HG03108 (cell line): ENCODE data around the gene CMIP.

Experiments
- ATAC-seq: cut with Tn5 transposase; IDR thresholded peaks from one replicate; pipeline ENCODE4 v1.9.1; 2021; ENCODE audit warnings: moderate library complexity; ENCODE audit not compliant: unreplicated experiment

Gene CMIP

DNA sequence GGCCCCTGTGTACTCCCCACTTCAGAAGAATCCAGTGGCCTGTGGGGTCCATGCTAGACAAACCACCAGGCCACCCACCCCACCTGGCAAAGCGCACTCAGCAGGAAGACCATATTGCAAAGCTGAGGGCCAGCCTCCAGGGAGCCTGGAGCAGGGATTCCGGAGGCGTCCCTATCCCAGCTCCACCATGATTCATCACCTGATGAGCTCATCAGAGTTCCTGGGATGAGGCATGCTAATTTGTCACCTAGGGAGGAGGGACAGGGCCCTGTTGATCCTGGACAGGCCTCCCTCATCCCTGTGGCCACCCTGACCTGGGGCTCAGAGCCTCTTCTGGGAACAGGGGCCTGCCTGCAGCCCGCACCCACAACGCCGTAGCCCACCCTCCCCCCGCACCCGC lies 202.9 kb downstream of the CMIP start:
- ATAC-seq = no peak

DNA sequence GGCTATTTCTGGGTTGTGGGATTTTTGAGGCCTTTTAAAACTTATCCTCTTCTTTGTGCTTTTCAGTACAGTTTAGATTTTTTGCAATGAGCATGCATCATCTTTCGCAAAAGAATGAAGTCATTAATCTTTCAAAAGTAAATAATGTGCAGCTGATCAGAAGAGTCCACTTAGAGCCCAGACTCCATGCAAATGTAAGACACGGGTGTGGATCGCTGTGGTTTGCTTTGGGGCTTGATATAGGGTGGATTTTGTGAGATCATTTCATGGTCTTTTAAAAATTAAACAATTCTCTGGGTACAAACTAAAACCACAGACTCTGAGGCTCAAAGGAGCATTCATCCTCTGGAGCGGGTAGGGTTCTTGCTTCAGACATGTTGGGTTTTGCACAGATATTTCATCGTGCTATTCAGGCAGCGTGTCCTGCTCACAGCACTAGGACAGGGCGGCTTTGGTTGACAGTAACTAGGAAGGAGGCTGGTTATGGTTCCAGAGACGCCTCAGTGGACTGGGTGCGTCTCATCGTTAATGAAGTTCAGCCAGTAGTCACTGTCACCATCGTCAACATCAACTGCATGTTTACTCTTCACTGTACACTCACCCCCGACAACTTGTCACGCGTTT lies 205.1 kb downstream of the CMIP start:
- no peak for ATAC-seq

DNA sequence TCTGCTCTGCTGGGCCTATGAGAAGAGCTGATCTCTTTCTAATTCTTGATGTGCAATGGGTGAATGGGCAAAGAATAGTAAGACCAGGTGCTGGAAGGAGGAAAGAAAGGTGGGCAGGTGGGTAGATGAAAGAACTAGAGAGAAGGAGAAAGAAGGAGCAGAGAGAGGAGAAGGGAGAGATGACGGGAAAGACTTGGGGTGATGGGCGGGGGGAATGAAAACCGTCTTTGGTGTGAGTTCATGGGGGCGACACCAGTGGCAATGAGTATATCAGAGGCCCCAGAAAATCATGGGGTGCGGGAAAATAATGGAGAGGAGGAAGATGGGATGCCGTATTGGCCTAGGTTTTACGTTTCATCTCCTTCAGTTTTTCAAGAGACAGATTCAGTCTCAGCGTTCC lies 205.7 kb downstream of the CMIP start:
- no peak for ATAC-seq

DNA sequence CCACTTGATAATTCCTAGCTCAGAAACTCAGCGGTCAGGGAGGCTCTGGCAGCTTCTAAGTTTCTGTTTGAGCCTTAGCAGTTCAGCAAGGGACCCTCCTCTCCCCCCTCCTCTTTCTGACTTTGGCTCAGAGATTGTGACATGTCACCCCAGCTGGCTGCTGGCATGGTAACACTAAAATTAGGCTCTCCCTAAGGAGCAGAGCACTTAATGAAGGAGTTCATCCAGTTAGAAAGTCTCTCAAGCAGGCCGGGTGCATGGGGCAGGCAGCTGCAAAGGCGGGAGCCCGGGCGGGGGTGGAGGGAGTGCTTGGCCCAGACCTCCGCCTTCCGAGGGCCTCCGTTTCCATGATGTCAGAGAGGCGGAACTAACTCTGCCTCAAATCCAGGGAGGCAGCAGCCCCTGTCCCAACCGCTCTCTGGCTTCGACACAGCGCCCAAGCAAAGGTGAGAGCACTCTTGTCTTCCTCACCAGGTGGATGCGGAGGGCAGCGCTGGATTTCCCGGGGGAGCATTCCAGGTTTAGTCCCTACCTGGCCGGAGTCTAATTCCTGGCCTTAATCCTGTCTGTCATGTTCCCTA lies 206.5 kb downstream of the CMIP start:
- no peak for ATAC-seq

DNA sequence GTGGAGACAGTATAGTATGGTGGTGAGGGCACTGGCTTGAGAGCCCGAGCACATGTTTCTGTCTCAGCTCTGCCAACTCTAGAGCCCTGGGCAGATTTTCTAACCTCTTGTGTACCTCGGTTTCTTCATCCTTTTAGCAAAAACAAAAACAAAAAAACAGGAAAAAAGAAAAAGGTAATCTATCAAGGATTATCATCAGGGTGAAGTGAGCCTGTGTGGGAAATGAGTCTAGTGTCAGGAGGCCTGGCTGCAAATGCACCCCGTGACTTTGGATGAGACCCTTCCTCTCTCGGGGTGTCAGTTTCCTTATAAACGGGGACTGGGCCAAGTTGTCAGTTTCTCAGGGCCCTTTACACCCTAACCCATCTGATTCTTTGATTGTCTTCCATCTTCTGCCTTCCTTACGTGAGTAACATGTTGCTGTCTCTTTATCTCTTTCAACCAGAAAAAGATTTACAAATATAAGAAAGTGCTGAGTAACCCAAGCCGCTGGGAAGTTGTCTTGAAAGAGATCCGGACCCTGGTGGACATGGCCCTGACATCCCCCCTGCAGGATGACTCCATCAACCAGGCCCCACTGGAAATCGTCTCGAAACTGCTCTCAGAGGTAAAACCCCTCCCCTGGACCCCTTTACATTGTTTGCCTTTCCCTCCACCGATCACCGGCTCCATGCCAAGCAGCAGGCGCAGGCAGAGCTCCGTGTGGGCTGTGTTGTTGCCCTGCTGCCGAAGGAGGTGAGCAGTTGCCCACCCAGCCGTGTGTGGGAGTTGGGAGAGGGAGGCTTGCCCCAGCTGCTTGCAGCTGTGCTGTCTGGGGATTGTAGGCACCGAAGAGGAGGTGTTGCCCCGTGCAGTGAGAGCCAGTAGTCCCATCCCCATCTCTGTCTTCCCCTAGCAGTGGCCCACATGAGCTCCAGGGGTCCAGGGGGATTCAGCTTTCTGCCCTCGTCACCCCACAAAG lies 207.4 kb downstream of the CMIP start:
- ATAC-seq = no peak

DNA sequence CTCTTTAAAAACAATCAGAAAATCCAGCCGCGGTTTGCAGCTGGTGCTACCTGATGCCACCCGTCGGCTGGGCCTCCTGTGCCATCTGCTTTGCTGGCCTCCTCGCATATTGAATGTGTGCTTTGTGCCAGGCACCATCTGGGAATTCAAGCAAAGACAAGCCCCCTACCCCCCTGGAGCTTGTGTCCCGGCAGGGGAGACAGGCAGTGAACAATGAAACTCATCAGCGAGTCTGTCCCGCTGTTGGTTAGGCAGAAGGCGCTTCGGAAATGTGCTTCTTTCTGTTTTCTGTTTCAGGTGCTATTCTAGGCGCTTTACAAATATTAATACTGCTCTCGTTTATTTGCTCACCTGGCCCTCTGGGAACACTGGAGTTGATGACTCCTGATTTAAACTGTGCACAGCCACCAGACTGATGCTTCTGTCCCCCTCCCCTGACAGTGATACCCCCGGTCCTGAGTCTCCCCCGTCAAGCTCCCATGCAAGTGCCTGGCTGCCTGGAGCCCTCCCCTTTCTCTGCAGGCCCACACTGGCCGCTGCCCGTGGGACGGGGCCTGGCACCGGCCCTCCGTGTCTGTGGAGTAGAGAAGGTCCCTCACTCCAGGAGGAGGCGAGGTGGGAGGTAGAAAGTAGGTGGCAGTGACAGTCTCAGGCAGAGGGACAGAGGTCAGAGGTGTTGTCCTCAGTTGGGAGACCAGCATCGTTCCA lies 208.3 kb downstream of the CMIP start:
- ATAC-seq = no peak

DNA sequence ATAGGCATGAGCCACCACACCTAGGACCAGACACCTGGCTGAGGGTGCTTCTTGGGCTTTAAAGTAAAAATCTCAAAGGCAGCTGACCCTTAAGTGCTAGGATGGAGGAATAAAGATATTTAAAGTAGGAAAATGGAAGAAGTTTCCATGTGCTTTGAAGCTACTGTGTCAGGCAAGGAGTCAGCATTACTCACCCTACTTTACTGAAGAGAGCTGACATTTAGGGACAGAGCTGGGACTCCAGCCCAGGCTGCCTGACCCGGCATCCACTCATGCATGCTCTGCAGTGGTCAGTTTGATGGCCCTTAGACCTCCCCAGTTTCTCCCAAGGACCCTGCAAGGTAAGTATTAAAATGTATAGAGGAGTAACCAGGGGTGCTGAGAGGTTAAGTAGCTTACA lies 209.7 kb downstream of the CMIP start:
- no peak for ATAC-seq

DNA sequence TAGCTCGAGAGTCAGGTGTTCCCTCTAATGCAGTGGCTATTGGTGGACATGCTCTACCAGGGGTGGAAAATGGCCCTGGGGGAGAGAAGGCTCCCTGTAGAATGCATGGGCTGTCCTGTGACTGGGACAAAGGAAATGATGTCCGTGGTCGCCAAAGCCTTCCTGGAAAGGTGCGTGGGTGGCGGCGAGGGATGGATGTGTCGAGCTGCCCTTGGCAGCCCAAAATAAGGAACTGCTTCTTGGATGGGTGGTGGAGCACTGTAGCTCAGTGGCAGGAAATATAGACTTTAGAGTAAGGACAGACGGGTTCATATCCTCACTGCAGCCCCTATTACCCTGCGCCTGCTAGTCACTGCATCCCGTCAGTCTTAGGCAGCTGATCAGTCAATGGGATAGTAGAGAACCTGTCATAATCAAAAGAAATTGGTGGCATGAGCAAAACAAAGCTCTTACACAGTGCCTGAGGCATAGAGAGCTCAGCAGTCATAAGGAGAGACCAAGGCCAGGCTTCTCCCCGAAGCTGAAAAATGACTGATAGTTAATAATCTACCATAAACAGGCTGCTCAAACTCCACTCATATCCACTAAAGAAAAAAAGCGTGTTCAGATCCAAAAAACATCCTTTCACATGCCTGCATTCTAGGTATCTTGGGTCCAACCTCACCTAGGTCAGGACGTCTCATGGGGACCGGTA lies 211.0 kb downstream of the CMIP start:
- no peak for ATAC-seq

DNA sequence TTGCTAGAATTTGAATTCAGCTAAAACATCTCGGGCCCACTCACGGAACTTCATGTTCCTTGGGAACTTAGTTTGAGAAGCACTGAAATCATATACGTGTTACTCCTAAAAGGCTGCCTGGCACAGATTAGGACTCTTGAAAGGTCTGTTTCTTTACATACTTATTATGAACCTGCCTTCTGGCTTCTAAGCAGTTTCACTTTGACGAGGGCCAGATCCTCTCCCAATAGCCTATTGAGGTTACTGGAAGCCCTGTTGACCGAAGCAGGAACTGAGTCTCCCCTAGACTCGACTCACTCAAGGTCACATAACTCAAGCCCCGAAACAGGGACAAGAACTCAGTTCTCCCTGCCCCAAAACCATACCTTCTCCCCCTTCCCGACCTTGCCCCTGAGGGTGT lies 212.6 kb downstream of the CMIP start:
- no peak for ATAC-seq

DNA sequence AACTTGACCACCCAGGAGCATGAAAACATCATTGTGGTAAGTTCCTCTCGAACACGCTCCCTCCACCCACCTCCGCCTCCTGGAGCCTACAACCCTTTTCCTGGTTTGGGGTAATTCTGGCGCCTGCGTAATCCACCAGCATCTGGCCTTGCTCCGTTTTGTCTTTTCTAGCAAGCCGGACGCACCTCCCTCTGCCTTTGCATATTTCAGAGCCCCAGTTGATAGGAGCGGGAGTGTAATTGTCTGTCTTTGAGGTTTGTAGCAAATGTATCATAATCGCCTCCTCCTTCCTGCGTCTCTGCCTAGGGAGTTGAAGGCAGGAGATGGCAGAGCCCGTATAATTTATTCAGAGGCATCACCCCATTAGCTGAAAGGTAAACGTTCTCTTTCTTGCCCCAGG lies 213.2 kb downstream of the CMIP start:
- no peak for ATAC-seq

DNA sequence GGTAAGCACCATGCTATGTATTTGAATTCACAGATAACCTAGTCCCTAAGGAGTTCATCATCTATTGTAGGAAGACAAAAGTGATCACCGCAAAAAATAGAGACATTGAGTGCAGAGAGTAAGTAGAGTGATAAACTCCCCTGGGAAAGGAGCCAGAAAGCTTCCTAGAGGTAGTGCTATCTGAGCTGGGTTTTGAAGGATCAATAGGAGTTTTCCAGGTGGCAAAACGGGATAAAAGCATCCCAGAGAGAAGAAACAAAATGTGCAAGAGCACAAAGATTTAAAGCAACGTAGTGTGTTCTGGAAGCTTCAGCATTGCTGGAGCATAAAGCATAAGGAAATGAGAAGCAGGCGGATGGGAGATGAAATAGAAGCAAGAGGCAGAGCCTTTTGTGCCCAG lies 213.8 kb downstream of the CMIP start:
- ATAC-seq = no peak

DNA sequence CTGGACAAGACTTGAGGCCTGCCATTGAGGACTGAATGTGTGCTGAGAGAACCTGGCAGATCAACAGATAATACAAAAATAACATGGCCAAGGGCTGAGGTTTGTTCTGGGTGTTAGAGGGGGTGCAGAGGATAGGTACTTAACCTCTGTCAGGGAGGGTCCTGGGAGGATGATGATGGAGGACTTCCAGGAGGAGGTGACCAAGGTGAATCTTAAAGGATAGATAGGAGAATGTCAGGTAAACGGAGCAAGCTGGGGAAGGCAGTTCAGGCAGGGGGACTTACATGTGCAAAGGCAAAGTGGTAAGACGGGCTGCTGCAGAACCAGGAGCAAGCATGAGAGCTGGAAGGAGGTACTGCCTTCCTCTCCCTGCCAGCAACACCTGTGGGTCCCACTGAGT lies 214.6 kb downstream of the CMIP start:
- ATAC-seq = no peak

DNA sequence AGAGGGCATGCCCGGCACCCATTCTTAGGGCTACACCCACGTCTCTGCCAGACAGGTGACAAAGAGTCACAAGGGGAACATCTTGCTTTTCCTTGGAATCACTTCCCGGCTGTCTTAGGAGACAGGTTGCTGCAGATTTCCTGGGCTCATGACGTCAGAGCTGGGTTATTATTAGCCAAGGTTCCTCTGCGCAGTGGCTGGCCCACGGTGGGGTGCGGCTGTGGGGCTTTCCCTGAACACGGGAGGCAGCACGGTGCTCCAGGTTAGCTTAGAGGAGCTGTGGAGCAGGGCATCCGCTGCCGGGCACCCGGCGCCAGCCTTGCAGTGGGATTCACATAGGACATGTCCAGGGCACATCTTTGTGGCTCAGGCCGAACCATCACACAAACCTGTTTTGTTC lies 216.5 kb downstream of the CMIP start:
- ATAC-seq = no peak

DNA sequence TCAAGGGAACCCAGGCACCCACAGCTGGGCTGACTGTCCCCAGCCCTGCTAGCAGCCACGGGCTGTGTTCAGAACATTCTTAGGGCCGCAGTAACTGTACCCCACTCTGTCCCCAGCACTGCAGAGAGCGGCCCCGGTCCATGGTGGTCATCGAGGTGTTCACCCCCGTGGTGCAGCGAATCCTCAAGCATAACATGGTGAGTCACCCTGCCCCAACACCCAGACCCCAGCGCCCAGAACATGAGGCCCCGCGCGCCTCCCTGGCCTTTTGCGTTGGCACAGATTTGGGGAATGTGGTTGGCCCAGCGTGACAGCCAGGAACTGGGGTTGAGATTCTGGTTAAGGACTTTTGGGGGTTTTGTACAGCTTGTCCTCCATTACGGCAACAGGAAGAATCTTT lies 219.5 kb downstream of the CMIP start:
- no peak for ATAC-seq

DNA sequence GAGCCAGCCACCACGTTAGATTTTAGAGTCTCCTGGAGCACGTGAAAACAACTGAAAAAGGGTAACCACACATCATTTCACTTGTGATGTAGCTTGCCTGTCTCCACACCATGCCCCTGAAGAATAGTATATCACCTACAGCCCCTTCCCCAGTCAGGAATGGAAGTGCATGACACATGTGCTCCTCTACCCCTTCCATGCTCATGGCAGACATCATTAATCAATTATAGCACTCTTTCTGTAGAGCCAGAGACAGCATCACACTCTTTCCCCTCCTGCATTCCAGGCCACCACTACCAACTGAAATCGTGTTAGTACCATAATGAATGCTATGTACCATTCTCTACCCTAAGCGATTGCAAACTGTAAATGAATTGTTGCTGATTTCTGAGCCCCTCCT lies 221.0 kb downstream of the CMIP start:
- no peak for ATAC-seq

DNA sequence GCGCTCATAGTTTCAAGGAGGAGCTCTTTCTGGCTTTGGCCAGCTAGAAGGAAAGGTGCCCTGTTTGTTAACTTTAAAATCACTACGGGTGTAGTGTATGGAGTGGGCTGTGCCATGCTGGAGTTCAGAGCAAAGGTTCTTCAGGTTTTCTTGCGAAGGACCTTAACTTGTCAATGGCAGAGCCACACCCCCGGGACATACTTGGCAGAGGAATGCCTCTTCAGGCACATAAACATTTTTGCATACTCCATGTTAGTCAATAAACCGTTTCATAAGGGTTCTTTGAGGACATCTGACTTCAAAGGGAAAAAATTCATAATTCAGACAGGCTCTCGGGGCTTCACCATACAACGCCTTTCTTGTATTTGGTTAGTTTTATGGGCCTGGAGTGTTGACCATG lies 221.5 kb downstream of the CMIP start:
- ATAC-seq = no peak

DNA sequence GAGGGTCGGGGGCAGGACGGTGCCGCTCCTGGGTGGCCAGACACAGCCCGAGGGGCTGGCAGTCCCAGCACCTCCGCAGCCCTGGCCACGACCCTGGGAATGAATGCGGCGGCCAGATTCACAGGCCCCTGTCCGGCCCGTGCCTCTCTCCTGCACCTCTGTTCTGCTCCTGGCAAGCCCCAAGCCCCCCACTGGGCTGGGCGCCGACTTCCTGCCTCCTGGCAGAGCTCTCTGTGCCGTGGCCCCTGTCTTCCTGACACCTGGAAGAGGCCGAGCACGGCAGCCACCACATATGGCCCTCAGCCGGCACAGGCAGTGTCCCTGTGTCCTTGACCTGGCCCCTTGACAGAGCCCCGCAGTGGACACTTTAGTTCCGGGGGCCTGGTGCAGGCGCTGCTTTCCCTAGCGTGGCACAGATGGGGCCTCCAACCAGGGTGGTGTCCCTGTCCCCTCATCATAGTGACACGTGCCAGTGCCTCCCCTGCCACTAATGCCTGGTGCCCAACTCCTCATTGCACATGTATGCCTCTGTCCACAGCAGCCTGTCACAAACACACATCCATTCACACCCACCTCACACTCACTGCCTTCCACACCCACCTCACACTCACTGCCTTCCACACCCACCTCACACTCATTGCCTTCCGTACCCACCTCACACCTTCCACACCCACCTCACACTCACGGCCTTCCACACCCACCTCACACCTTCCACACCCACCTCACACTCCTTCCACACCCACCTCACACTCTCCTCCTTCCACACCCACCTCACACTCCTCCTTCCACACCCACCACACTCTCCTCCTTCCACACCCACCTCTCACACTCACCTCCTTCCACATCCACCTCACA lies 223.9 kb downstream of the CMIP start:
- ATAC-seq = no peak

DNA sequence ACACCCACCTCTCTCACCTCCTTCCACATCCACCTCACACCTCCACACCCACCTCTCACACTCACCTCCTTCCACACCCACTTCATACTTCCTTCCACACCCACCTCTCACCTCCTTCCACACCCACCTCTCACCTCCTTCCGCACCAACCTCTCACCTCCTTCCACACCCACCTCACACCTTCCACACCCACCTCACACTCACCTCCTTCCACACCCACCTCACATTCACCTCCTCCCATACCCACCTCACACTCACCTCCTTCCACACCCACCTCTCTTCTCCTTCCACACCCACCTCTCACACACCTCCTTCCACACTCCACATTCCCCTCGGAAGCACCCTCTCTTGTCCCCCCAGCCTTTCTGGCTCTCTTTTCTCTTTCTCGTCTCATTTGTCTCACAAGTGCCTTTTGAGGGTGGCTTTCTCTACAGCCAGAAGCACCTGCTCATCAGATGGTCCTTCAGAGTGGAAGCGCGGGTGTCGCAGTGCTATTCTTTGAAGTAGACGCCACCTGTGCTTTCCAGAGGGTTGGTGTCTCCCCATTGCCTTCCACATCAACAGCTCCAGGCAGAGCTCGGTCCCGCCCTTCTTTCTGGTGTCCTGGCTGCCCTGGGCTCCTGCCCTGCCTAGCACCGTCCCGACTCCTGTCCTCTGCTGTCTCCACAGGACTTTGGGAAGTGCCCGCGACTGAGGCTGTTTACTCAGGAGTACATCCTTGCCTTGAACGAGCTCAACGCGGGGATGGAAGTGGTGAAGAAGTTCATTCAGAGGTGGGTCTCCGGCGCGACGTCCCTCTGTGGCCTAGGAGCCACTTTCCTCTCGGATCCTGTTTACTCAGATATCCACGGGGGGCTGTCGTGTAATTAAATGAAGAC lies 225.1 kb downstream of the CMIP start:
- ATAC-seq = no peak
